Right lobe of liver (tissue), 4 donors: Measurements from ENCODE around the gene BYSL.
"Not testable (repeated sequence)": the region's sequence is repeated elsewhere in the genome, so short reads cannot be mapped to it uniquely, and the experiment has no call there.

Source experiments
- CTCF ChIP-seq, 4 donors: fragments of 200-600 bp in 3 of 4; fragments of 450-650 bp in 1 of 4; IDR thresholded peaks; one replicate each; pipeline versions ENCODE4 v1.5.1 to v1.8.0; 2016 to 2022; ENCODE audit warnings: antibody characterized with exemption in 4 of 4, mild to moderate bottlenecking in 2 of 4
- POLR2A ChIP-seq: fragments of 450-650 bp; IDR thresholded peaks from one replicate; pipeline ENCODE4 v1.6.1; 2017; ENCODE audit warnings: antibody characterized with exemption, mild to moderate bottlenecking
- donor health status: DM: no; HTN: no; CAD: no.
- donor health status: DM: no; HTN: no; CAD: no.
- donor health status: DM: no; HTN: yes; CAD: no.

- not testable (repeated sequence) for TF ChIP-seq CTCF (IDR thresholded peaks at IDR 0.05); POLR2A
Observed at GRCh38 chr6:41942882-41943281, 21.6 kb downstream of the BYSL start.
